Daoy (cell line): Measurements from ENCODE around the gene UGT1A6. TPM values are rescaled to one million over a fixed set of nuclear protein-coding genes. Genes with fewer than 3 reads are reported as not detected.

ENCODE experiments used
- DNase-seq: peaks from one replicate; pipeline ENCODE4 v3.0.0-alpha.2; 2015; ENCODE audit warnings: low read depth
- total RNA-seq: library from RNA; depleted of rRNA; stranded (reverse); fragments of >200 nt; shearing (Covaris generic); gene quantifications from 2 replicates; pipeline ENCODE4 v1.2.3, GENCODE V29; 2014

Gene UGT1A6
- total RNA-seq, 1 experiment from 2014 or later: not detected

DNA sequence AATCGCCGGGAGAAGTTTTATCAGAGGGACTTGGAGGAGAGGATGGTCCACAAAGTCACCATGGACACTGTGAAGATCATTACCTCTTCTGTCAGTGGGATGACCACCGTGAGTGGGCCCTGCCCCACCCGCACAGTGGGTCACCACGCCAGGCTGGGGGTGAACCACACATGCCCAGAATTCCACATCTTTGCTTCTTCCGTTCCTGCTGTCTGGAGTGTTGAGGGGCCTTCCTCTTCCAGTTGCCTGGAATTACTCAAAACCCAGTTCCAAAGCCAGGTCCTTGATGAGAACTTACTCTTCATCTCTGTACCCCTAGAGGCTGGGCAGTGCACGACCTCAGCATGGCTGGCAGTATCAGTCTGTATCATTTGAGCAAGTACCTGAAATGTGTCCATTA lies 107.5 kb downstream of the UGT1A6 start:
- no peak for DNase-seq

GRCh38 chr2:233801357-233802131 lies 108.9 kb downstream of the UGT1A6 start:
- peak; percentile 71 for DNase-seq

- no peak for DNase-seq
These were observed 109.6 kb downstream of the UGT1A6 start for GRCh38 chr2:233802132-233802815.

DNA sequence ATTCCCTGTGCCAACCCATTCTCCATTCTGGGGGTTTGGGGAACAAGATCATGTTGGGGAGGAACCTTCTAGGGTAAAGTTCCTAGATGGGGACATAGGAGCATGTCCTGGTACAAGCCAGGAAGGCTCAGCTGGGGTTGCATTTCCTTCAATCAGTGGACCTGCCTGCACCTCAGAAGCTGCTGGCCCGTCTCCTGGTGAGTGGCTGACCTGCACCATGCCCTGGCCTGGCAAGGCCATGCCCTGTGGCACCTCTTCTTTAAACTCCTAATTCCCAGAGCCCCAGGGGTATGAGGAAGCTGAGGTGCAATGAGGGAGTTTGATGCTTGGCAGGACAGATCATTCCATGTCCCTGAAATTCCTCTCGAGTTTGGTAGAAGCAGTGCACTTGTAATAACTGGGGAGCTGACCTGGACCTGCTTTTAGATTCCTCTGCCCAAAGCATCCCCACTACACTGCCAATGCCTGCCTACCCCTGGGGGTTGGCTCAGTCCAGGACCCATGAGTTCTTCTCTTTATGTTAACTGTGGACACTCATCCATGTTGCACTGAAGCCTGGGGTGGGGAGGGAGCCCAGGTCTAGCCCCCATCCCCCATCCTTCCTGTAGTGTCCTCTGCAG lies 110.7 kb downstream of the UGT1A6 start:
- no peak for DNase-seq

DNA sequence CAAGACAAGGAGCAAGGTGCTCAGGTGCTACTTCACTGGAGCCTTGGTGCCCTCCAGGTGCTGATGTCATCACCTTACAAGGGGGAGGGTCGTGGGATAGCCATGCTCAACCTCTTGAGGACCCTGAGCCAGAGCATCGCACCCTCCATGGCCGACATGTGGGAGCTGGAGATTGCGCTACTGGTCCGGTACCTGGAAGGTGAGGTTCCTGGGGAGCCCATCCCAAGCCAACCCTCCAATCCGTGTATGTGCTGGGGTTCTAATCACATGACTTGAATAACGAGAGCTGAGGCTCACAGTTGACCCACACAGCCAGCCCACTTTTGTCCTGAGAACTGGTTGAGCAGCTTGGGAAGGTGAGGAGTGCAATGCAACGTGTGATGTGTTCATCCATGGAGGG lies 111.3 kb downstream of the UGT1A6 start:
- no peak for DNase-seq

- DNase-seq: no peak
These were observed 114.7 kb downstream of the UGT1A6 start for GRCh38 chr2:233807215-233807865.

DNA sequence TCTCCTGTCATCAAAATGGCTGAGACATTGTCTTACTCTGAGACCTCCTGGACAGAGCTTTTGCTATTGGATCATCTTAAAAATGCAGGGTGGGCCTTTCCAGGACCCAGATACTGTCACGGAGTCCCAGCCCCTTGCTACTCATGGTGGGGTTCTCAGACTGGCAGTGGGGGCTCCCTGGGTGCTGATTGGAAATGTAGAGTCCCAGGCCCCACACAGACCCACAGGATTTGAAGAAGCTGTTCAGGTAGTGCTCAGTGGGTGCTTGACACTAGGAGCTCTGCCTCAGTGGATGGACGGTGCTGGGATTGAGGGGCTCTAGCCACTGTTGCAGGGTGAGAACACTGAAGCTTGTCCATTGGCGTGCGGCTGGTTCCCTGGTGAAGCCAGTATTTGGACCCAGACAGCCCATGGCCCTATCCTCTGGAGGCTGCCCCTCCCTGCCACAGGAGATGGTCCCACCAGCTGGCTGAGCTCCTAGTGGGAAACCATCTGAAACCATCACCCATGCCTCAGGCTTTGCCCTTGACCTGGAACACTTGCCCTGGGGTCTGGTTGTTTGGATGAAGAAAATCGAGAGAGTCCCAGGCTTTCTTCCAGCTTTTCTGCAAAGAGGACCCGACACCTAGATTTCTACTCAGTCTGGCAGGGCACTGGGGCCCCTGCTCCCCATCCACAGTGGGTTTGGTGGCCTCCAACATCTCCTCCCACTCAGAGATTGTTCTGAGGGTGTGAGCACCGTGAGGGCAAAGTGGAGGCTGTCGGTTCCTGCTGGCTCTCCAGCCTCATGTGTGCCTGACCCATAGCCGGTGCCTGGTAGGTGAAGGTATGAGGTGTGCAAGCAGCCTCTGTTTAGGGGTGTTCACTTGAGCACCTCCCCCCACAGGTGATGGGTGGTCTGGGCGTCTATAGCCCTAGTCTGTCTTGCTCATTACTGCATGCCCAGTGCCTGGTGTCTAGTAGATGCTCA lies 115.6 kb downstream of the UGT1A6 start:
- DNase-seq: no peak

- DNase-seq: no peak
These were observed 117.7 kb downstream of the UGT1A6 start for GRCh38 chr2:233810385-233810784.

DNA sequence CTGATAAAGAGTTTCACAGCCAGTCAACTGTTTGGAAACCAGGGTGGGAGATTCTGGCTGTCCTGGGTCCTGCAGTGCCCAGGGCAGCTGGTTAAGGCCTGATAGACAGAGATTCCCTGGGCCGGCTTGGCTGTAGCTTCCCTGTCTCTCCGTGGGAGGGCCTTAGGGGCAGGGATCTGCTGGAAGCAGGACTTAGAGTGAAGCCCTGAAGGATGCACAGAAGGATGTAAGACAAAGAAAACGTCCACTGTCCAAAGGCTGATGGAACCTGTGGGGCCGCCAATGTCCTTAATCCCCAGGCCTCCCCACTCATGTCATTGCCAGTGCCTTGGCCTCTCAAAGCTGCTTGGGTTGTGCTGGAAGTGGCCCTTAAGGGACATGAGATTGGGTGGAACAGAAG lies 118.4 kb downstream of the UGT1A6 start:
- DNase-seq: no peak

- DNase-seq: no peak
These were observed 119.0 kb downstream of the UGT1A6 start for GRCh38 chr2:233811732-233812131.

DNA sequence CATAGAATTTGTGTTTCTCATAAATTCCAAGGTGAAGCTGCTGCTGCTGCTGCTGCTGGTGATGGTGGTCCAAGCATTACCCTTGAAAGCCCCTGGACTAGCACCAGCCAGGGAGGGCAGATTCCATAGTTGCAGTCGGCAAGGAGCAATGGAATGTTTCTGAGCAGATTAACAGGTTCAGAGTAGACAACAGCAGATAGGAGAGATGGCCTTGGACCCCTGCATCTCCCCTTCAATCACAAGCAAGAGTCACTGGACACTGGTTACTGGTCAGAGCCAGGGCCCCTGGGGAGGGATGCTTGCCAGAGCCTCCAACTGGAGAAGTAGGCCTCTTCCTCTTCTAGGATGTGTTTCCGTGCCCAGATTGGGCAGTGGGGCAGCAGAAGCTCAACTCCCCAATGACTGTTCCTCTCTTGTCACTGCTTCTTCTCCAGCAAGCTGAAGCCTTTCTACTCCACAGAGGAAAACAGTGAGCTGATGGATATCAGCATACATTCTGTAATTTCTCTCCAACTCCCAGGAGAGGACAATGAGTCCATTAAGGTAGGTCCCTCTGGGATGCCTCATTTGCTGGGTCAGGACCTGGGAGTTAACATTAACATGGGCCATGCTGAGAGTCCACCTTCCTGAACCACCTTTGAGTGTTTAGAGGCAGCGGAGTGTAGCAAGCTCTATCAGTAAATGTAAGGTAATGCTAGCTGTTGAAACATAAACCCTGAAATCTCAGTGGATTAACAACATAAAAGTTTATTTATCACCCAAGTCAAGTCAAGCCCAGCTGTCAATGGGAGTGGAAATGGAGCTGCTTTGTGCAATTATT lies 120.8 kb downstream of the UGT1A6 start:
- no peak for DNase-seq

GRCh38 chr2:233814056-233814835 lies 121.6 kb downstream of the UGT1A6 start:
- DNase-seq: no peak

GRCh38 chr2:233815861-233816260 lies 123.2 kb downstream of the UGT1A6 start:
- DNase-seq: no peak

DNA sequence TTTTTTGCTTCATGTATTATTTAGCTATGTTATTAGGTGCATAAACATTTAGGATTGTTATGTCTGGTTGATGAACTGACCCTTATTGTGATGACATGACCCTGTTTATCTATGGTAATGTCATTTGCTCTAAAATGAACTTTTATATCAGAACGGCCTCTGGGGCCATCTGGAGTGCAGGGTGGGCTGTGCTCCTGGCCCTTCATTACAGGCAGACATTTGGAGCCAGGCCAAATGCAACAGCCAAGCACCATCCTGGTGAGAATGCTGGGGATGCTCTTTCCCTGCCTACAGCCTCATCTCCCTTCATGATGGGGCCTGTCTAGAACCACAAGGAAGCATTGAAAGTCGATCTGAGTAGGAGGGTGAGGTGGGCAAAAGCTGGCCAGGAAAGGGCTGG lies 123.6 kb downstream of the UGT1A6 start:
- peak; percentile 34 for DNase-seq

GRCh38 chr2:233816771-233817170 lies 124.1 kb downstream of the UGT1A6 start:
- DNase-seq: no peak

GRCh38 chr2:233817361-233817911 lies 124.7 kb downstream of the UGT1A6 start:
- DNase-seq: peak; percentile 49

DNA sequence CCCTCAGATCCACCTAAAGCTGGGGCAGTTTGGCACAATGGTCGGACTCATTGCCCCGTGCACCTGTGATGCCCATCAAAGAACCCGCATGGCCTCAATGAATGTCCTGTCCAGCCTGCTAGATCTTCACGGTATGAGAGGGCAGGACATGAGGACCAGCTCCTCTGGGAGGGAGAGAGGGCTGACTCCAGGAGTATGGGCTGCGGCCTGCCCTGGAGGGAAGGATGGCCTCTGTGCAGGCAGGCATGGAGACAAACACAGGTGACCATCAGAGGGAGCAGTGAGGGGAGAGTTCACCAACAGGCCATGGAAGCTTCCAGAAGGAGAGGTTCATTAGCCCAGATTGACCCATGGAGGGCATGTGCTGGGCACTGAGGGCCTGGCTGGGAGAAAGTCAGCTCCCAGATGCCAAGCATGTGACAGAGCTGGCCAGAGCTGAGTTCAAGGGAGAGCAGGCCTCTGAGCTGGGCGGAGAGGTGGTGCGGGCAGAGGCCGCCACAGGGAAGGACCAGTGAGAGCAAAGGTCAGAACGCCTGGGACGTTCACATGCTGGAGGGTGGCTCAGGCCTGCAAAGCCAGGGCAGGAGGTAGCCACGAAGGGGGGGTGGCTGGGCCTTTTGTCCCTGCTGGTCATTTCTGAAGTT lies 125.4 kb downstream of the UGT1A6 start:
- DNase-seq: no peak
